HG02840 (cell line): ENCODE measurements around the gene ENOSF1.
"Not testable (repeated sequence)": the region's sequence is repeated elsewhere in the genome, so short reads cannot be mapped to it uniquely, and the experiment has no call there.

ENCODE experiments used
- ATAC-seq: cut with Tn5 transposase; IDR thresholded peaks from one replicate; pipeline ENCODE4 v1.9.1; 2021; ENCODE audit warnings: mild to moderate bottlenecking, moderate library complexity, moderate number of reproducible peaks; ENCODE audit not compliant: unreplicated experiment, low FRiP score

Gene ENOSF1

GRCh38 chr18:712401-713134, at the start of gene ENOSF1:
TSS of gene ENOSF1 (minus strand) at chr18:712630. CDS start at chr18:712587, 43 bp downstream.
- ATAC-seq = peak; percentile 73

GRCh38 chr18:759864-760263, 47.4 kb upstream of the ENOSF1 start:
- ATAC-seq = not testable (repeated sequence)

- ATAC-seq = no peak
Observed at GRCh38 chr18:755506-755905, 43.1 kb upstream of the ENOSF1 start.

GRCh38 chr18:754656-755055, 42.2 kb upstream of the ENOSF1 start:
- ATAC-seq = no peak

GRCh38 chr18:750456-750855, 38.0 kb upstream of the ENOSF1 start:
- ATAC-seq = no peak

GRCh38 chr18:744832-745597, 32.6 kb upstream of the ENOSF1 start:
- no peak for ATAC-seq

GRCh38 chr18:741931-742512, 29.6 kb upstream of the ENOSF1 start:
- ATAC-seq = peak; percentile 65

GRCh38 chr18:732371-732770, 19.9 kb upstream of the ENOSF1 start:
- no peak for ATAC-seq

GRCh38 chr18:731185-731584, 18.8 kb upstream of the ENOSF1 start:
- ATAC-seq = no peak

- ATAC-seq = no peak
Observed at GRCh38 chr18:730692-731091, 18.3 kb upstream of the ENOSF1 start.

GRCh38 chr18:730120-730519, 17.7 kb upstream of the ENOSF1 start:
- not testable (repeated sequence) for ATAC-seq

GRCh38 chr18:725646-726045, 13.2 kb upstream of the ENOSF1 start:
- no peak for ATAC-seq

- no peak for ATAC-seq
Observed at GRCh38 chr18:723541-724080, 11.2 kb upstream of the ENOSF1 start.

GRCh38 chr18:717003-717402, 4.6 kb upstream of the ENOSF1 start:
- ATAC-seq = no peak

- ATAC-seq = no peak
Observed at GRCh38 chr18:715626-716025, 3.2 kb upstream of the ENOSF1 start.

- ATAC-seq = no peak
Observed at GRCh38 chr18:713135-713490, 683 bp upstream of the ENOSF1 start.

- peak; percentile 45 for ATAC-seq
Observed at GRCh38 chr18:711657-712400, 601 bp downstream of the ENOSF1 start.

- ATAC-seq = no peak
Observed at GRCh38 chr18:711310-711656, 1.1 kb downstream of the ENOSF1 start.

GRCh38 chr18:710418-711300, 1.8 kb downstream of the ENOSF1 start:
- no peak for ATAC-seq

- ATAC-seq = no peak
Observed at GRCh38 chr18:709771-710170, 2.7 kb downstream of the ENOSF1 start.
